ACC112 (cell line): Measurements from ENCODE around the gene SYTL3.

Experiments used
- H2AFZ ChIP-seq: fragments of 200-600 bp; sonication (generic); one replicate; pipeline ENCODE4 v1.6.0; 2017; ENCODE audit warnings: antibody characterized with exemption, low read length; ENCODE audit not compliant: unreplicated experiment
- H3K27ac ChIP-seq: fragments of 200-600 bp; sonication (generic); 2 replicates; pipeline ENCODE4 v1.5.1; 2014; ENCODE audit warnings: low read depth, mild to moderate bottlenecking, antibody characterized with exemption, low read length, moderate library complexity
- H3K27me3 ChIP-seq: fragments of 200-600 bp; sonication (generic); 2 replicates; pipeline ENCODE4 v1.6.1; 2014; ENCODE audit warnings: mild to moderate bottlenecking, antibody characterized with exemption, low read length, moderate library complexity, mixed read lengths; ENCODE audit not compliant: insufficient read depth
- H3K36me3 ChIP-seq: fragments of 200-600 bp; sonication (generic); 2 replicates; pipeline ENCODE4 v1.6.1; 2016; ENCODE audit warnings: mild to moderate bottlenecking, antibody characterized with exemption, low read length, moderate library complexity, mixed read lengths; ENCODE audit not compliant: insufficient read depth
- H3K4me1 ChIP-seq: fragments of 200-600 bp; sonication (generic); one replicate; pipeline ENCODE4 v1.6.1; 2016; ENCODE audit warnings: low read length, mixed read lengths; ENCODE audit not compliant: insufficient read depth, unreplicated experiment, control insufficient read depth
- H3K4me3 ChIP-seq: fragments of 200-600 bp; sonication (generic); 2 replicates; pipeline ENCODE4 v1.5.1; 2014; ENCODE audit warnings: mild to moderate bottlenecking, low read depth, low read length
- H3K79me2 ChIP-seq: fragments of 200-600 bp; sonication (generic); one replicate; pipeline ENCODE4 v1.6.0; 2016; ENCODE audit warnings: low read length; ENCODE audit not compliant: control insufficient read depth, unreplicated experiment, insufficient read depth

Gene SYTL3

GRCh38 chr6:158715330-158716311, 65.8 kb downstream of the SYTL3 start:
- H3K27ac ChIP-seq: no peak overlapping the region
- H3K4me3 ChIP-seq: no peak overlapping the region
- no peak overlapping the region for H2AFZ ChIP-seq
- peaks cover 5% of the 10 kb centered on the region for H3K4me1 ChIP-seq
- H3K27me3 ChIP-seq: no peaks in the 10 kb centered on the region
- no peaks in the 10 kb centered on the region for H3K36me3 ChIP-seq
- no peaks in the 10 kb centered on the region for H3K79me2 ChIP-seq

GRCh38 chr6:158717341-158718330, 67.8 kb downstream of the SYTL3 start:
- no peaks in the 10 kb centered on the region for H3K27me3 ChIP-seq
- no peak overlapping the region for H3K27ac ChIP-seq
- no peak overlapping the region for H2AFZ ChIP-seq
- no peaks in the 10 kb centered on the region for H3K79me2 ChIP-seq
- H3K4me1 ChIP-seq: peaks cover 10% of the 10 kb centered on the region
- H3K36me3 ChIP-seq: no peaks in the 10 kb centered on the region
- no peak overlapping the region for H3K4me3 ChIP-seq

- Histone ChIP-seq H3K79me2 (no peaks in the 10 kb centered on the region), H3K4me1 (peaks cover 10% of the 10 kb centered on the region), H3K27me3 (no peaks in the 10 kb centered on the region), H3K4me3 (no peak overlapping the region), H3K36me3 (no peaks in the 10 kb centered on the region), H2AFZ (no peak overlapping the region), H3K27ac (no peak overlapping the region)
Measured at GRCh38 chr6:158718461-158719046, 68.7 kb downstream of the SYTL3 start.

GRCh38 chr6:158722176-158722729, 72.4 kb downstream of the SYTL3 start:
- Histone ChIP-seq H3K4me3 (no peak overlapping the region), H3K79me2 (no peaks in the 10 kb centered on the region)

GRCh38 chr6:158725704-158726103, 75.8 kb downstream of the SYTL3 start:
- no peaks in the 10 kb centered on the region for H3K79me2 ChIP-seq
- no peak overlapping the region for H3K4me3 ChIP-seq
- H3K27me3 ChIP-seq: no peaks in the 10 kb centered on the region
- no peak overlapping the region for H2AFZ ChIP-seq
- H3K4me1 ChIP-seq: peaks cover 4% of the 10 kb centered on the region
- H3K27ac ChIP-seq: no peak overlapping the region
- H3K36me3 ChIP-seq: no peaks in the 10 kb centered on the region

More at GRCh38 chr6:158722176-158722729, 72.4 kb downstream of the SYTL3 start:
- Histone ChIP-seq H3K4me1 (peaks cover 10% of the 10 kb centered on the region), H3K27me3 (no peaks in the 10 kb centered on the region), H3K27ac (no peak overlapping the region), H3K36me3 (no peaks in the 10 kb centered on the region), H2AFZ (no peak overlapping the region)

GRCh38 chr6:158729906-158730540, 80.2 kb downstream of the SYTL3 start:
- Histone ChIP-seq H3K27me3 (no peaks in the 10 kb centered on the region), H3K79me2 (no peaks in the 10 kb centered on the region)

GRCh38 chr6:158730541-158730907, 80.7 kb downstream of the SYTL3 start:
- Histone ChIP-seq H3K79me2 (no peaks in the 10 kb centered on the region), H3K4me3 (no peak overlapping the region), H3K27me3 (no peaks in the 10 kb centered on the region), H3K36me3 (no peaks in the 10 kb centered on the region), H3K4me1 (no peaks in the 10 kb centered on the region), H3K27ac (no peak overlapping the region), H2AFZ (no peak overlapping the region)

More at GRCh38 chr6:158729906-158730540, 80.2 kb downstream of the SYTL3 start:
- Histone ChIP-seq H3K36me3 (no peaks in the 10 kb centered on the region), H3K4me1 (no peaks in the 10 kb centered on the region), H3K27ac (no peak overlapping the region), H3K4me3 (no peak overlapping the region), H2AFZ (no peak overlapping the region)

- no peak overlapping the region for H3K4me3 ChIP-seq
- H3K27me3 ChIP-seq: no peaks in the 10 kb centered on the region
- no peaks in the 10 kb centered on the region for H3K79me2 ChIP-seq
- H3K36me3 ChIP-seq: no peaks in the 10 kb centered on the region
- H2AFZ ChIP-seq: no peak overlapping the region
- H3K27ac ChIP-seq: no peak overlapping the region
- H3K4me1 ChIP-seq: peaks cover 11% of the 10 kb centered on the region
Measured at GRCh38 chr6:158735009-158735408, 85.2 kb downstream of the SYTL3 start.

GRCh38 chr6:158737082-158737709, 87.3 kb downstream of the SYTL3 start:
- peaks cover 11% of the 10 kb centered on the region for H3K4me1 ChIP-seq
- no peaks in the 10 kb centered on the region for H3K36me3 ChIP-seq
- no peak overlapping the region for H2AFZ ChIP-seq
- no peaks in the 10 kb centered on the region for H3K79me2 ChIP-seq
- H3K4me3 ChIP-seq: no peak overlapping the region
- H3K27ac ChIP-seq: no peak overlapping the region
- no peaks in the 10 kb centered on the region for H3K27me3 ChIP-seq
